Mesothelial cell of epicardium (in vitro differentiated cells): ENCODE results near the gene ETHE1. TPM values are rescaled to one million over a fixed set of nuclear protein-coding genes. Genes with fewer than 3 reads are reported as not detected.

Source experiments
- DNase-seq, 2 experiments: peaks; one replicate each; pipeline ENCODE4 v3.0.0; 2021; ENCODE audit warnings: low spot score in 2 of 2; ENCODE audit not compliant: unreplicated experiment in 2 of 2
- H3K27ac Mint-ChIP-seq: 2 replicates; pipeline ENCODE4 v1.8.0; 2021; ENCODE audit warnings: mixed read lengths
- H3K27me3 Mint-ChIP-seq: 2 replicates; pipeline ENCODE4 v1.8.0; 2021; ENCODE audit warnings: low read depth, mixed read lengths
- H3K36me3 Mint-ChIP-seq: 2 replicates; pipeline ENCODE4 v1.8.0; 2021; ENCODE audit warnings: mixed read lengths
- H3K4me1 Mint-ChIP-seq: 2 replicates; pipeline ENCODE4 v1.8.0; 2021; ENCODE audit warnings: mixed read lengths
- H3K4me3 Mint-ChIP-seq: 2 replicates; pipeline ENCODE4 v1.8.0; 2021; ENCODE audit warnings: mild to moderate bottlenecking, moderate library complexity, mixed read lengths
- H3K9me3 Mint-ChIP-seq: 2 replicates; pipeline ENCODE4 v1.8.0; 2021; ENCODE audit warnings: mixed read lengths
- total RNA-seq: library from RNA; stranded (reverse); gene quantifications from 3 replicates; pipeline ENCODE4 v1.2.1, GENCODE V29; 2021
- TF ChIP-seq, protein P1 (sequence below): fragments of 200-600 bp; sonication (generic); IDR thresholded peaks from one replicate; pipeline ENCODE4 v1.5.0; 2021; ENCODE audit warnings: antibody characterized with exemption; ENCODE audit not compliant: unreplicated experiment

The ETHE1 gene, protein sequence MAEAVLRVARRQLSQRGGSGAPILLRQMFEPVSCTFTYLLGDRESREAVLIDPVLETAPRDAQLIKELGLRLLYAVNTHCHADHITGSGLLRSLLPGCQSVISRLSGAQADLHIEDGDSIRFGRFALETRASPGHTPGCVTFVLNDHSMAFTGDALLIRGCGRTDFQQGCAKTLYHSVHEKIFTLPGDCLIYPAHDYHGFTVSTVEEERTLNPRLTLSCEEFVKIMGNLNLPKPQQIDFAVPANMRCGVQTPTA
- total RNA-seq, result 26.8 to 29.0 TPM (median 27.9 TPM) in 3 replicates

DNA sequence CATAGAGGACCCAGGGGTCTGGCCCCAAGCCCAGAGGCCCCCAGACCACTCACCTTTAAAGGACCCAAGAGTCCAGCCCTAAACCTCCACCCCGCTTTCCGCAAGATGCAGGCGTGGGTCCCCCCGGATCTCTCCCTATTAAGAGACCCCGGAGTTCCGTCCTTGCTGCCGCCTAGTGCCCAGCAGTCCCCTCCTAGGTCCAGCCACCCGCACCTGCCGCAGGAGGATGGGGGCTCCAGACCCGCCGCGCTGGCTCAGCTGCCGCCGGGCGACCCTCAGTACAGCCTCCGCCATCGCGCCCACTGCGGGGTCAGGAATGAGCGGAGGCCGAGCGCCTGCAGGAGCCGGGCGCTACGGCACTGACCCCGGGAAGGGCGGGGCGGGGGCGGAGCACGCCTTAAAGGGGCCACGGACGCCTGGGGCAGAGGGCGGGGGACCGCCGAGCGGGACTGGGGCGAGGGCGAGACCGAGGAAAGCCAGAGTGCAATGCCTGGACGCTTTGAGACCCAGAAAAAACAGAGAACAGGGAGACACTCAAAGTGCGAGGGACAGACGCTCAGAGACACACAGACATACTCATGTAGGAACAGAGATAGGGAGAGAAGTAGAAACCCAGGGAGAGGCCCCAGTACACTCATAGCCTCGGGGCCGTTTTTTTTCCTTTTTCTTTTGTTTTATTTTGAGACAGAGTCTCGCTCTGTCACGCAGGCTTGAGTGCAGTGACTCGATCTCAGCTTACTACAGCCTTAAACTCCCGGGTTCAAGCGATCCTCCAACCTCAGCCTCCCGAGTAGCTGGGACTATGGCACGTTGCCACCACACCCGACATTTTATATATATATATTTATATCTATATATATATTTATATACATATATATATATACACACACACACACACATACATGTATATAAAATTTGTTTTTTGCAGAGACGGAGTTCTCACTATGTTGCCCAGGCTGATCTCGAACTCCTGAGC lies at the start of gene ETHE1:
ETHE1 (minus strand) TSS at position 318 of the 976 bp plus-strand sequence; CDS start at position 294, 24 bp downstream.
- Mint-ChIP-seq H3K27ac (peak within 1 kb of the TSS; percentile 90), H3K4me1 (peaks cover 28% of the 10 kb centered on the region), H3K9me3 (no peaks in the 10 kb centered on the region), H3K36me3 (no peaks in the 10 kb centered on the region), H3K4me3 (peak within 1 kb of the TSS; percentile 87), H3K27me3 (no peaks in the 10 kb centered on the region)
- peak; percentile 31 to 53 for DNase-seq
- TF ChIP-seq, protein P1, sequence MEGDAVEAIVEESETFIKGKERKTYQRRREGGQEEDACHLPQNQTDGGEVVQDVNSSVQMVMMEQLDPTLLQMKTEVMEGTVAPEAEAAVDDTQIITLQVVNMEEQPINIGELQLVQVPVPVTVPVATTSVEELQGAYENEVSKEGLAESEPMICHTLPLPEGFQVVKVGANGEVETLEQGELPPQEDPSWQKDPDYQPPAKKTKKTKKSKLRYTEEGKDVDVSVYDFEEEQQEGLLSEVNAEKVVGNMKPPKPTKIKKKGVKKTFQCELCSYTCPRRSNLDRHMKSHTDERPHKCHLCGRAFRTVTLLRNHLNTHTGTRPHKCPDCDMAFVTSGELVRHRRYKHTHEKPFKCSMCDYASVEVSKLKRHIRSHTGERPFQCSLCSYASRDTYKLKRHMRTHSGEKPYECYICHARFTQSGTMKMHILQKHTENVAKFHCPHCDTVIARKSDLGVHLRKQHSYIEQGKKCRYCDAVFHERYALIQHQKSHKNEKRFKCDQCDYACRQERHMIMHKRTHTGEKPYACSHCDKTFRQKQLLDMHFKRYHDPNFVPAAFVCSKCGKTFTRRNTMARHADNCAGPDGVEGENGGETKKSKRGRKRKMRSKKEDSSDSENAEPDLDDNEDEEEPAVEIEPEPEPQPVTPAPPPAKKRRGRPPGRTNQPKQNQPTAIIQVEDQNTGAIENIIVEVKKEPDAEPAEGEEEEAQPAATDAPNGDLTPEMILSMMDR, result no peak

DNA sequence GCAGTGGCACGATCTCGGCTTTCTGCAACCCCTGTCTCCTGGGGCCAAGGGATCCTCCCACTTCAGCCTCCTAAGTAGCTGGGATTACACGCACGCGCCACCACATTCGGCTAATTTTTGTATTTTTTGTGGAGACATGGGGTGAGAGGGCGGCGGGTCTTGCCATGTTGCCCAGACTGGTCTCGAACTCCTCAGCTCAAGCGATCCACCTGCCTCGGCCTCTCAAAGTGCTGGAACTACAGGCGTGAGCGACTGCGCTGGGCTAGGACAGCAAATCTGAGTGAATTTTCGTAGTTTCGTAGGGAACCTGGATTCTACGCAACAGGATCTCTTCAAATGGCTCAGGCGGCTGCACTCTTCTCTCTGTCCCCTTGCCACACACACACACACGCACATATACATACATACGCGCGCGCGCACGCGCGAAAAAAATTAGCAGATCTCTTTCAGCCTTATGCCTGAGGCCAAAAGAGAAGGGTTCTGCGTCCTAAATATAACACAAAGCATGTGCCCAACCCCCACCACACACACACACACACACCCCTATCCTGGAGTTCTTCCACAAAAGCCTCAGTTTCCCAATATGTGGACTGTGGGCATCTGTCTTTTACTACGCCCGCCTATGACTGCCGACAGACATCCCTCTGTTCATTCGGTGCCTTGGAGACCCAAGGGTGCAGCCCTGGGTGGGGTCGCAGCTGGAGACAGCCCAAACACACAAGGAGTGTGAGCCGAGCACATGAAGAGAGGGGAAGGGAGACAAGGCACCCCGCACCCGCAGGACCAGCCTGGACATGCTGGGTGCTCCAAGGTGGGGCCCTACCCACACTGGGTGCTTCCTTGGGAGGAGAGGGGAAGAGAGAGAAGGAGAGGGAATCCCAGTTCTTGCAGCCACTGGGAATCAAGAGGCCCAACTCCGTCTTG lies 49.2 kb upstream of the ETHE1 start:
- no peak for DNase-seq
- Mint-ChIP-seq H3K27me3 (no peaks in the 10 kb centered on the region), H3K4me1 (peaks cover 28% of the 10 kb centered on the region), H3K27ac (peak overlapping the region; percentile 41), H3K4me3 (peak overlapping the region; percentile 98), H3K9me3 (no peaks in the 10 kb centered on the region), H3K36me3 (peaks cover 6% of the 10 kb centered on the region)
- TF ChIP-seq, protein P1, result no peak

DNA sequence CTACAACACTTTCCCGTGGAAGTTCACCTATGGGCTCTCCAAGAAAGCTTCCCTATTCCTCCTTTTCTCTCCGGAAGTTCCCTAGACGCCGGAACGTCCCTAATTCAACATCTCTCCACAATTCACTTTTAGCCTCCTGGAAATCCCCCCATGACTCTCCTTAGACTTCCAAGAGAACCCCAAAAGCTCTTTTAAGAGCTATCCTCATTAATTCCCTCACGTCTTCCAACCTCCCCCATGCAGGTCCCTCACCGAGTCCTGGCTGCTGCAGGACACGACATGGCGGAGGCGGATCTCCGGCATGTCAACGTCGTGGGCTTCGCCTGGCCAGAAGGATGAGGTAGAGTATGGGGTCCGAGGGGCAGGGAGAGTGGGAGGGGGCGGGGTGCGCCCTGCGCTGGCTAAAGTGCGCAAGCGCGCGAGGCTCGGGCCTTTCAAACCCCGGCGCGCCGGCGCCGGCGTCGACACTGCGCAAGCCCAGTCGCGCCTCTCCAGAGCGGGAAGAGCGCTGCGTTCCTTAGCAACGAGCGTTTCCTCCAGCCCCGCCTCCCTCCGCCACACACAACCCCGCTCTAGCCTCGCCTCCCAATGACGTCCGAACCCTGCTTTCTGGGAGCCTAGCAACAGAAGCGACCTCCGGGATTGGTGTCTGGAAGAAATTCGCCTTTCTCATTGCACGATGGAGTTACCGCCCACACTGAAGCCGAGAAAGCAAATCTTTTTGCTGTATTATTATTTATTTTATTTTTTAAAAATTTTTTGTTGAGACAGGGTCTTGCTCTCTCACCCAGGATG lies 48.4 kb upstream of the ETHE1 start, which contains the start of the genes PINLYP and XRCC1:
PINLYP (plus strand) TSS at position 646 of the 795 bp plus-strand sequence. CDS start 1,391 bp downstream, outside the sequence.
XRCC1 (minus strand) TSS at position 372 of the 795 bp plus-strand sequence; CDS start at position 303, 69 bp downstream.
- DNase-seq, result peak; percentile 95 to 96
- H3K27ac Mint-ChIP-seq, result peak within 1 kb of the TSS; percentile 99
- peaks cover 24% of the 10 kb centered on the region for H3K4me1 Mint-ChIP-seq
- H3K4me3 Mint-ChIP-seq, result peak within 1 kb of the TSS; percentile 98
- no peaks in the 10 kb centered on the region for H3K27me3 Mint-ChIP-seq
- TF ChIP-seq, protein P1, result no peak
- H3K9me3 Mint-ChIP-seq, result no peaks in the 10 kb centered on the region
- peaks cover 6% of the 10 kb centered on the region for H3K36me3 Mint-ChIP-seq

DNA sequence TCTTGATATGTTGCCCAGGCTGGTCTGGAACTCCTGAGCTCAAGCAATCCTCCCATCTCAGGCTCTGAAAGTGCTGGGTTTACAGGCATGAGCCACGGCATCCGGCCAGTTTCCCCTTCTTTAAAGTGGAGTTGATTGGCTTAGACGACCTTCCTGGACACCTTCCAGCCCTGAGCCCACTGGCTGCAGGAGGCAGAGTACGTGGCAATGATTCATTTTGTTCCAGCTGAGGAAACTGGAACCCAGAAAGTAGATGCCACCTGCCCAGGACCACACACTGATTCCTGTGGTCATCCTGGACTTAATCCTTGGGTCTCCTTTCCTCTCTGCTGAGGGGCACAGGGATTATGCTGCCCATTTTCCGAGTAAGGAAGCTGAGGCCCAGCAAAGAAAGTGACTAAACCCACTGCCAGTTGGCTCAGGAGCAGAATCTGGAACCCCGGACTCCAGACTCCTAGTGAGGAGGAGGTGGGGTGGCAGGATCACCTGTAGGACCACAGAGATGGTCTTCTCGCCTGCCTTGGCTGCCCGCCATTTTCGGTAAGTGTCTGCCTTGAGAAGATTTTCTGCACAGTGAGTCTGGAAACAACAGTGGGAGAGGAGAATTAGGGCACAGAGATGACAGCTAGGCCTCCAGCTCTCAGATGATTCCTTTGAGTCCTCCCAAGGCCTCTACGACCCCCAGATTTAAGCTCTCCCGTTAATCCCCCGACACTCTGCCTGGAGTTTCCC lies 47.6 kb upstream of the ETHE1 start:
- TF ChIP-seq, protein P1, result no peak
- H3K4me3 Mint-ChIP-seq, result peak overlapping the region; percentile 98
- DNase-seq, result no peak
- H3K36me3 Mint-ChIP-seq, result peaks cover 6% of the 10 kb centered on the region
- H3K27me3 Mint-ChIP-seq, result no peaks in the 10 kb centered on the region
- H3K27ac Mint-ChIP-seq, result peak overlapping the region; percentile 99
- peaks cover 16% of the 10 kb centered on the region for H3K4me1 Mint-ChIP-seq
- H3K9me3 Mint-ChIP-seq, result no peaks in the 10 kb centered on the region
